Mesenteric fat pad (tissue), 1 donor: ENCODE data around the gene KIF26A. TPM values are rescaled to one million over a fixed set of nuclear protein-coding genes. Genes with fewer than 3 reads are reported as not detected.

ENCODE experiments used
- DNase-seq: peaks from one replicate; pipeline ENCODE4 v3.0.0-alpha.2; 2020; ENCODE audit warnings: low spot score
- total RNA-seq: library from RNA; stranded (reverse); fragmentation: NEBNext Ultra II Directional; extraction: Animal tissue kit (Norgen Biotek cat#: 25700); gene quantifications from one replicate; pipeline ENCODE4 v1.2.1, GENCODE V29; 2021
- donor health status: DM: yes; HTN: yes; CAD: no.

Gene KIF26A
- total RNA-seq, 1 donor from 2014 or later, result 3.2 TPM

GRCh38 chr14:104130974-104131651, 7.3 kb upstream of the KIF26A start:
- DNase-seq, result peak; percentile 83

DNA sequence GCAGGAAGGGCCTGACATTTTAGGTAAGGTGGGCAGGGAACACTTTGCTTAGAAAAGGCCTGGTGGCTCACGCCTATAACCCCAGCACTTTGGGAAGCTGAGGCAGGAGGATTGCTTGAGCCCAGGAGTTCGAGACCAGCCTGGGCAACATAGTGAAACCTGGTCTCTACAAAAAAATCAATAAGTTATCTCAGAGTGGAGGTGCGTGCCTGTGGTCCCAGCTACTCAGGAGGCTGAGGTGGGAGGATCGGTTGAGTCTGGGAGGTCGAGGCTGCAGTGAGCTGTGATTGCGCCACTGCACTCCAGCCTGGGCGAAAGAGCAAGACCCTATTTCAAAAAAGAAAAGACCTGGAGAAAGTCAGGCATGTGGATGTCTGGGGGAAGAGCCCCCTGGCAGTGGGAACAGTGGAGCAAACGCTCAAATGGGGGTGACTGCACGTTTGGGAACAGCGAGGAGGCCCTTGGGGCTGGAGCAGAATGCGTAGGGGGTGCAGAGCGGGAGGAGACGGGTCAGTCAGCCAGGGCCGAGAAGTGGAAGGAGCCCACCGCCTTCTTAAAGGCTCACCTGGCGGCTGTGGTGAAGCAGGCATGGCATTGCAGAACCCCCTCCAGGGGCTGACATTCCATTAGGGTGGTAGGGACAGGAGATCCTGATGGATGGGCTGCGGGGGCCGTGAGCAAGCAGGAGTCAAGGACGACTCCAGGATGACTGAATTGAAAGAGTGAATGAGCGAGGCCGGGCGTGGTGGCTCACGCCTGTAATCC, 6.2 kb upstream of the KIF26A start:
- peak; percentile 81 for DNase-seq

DNA sequence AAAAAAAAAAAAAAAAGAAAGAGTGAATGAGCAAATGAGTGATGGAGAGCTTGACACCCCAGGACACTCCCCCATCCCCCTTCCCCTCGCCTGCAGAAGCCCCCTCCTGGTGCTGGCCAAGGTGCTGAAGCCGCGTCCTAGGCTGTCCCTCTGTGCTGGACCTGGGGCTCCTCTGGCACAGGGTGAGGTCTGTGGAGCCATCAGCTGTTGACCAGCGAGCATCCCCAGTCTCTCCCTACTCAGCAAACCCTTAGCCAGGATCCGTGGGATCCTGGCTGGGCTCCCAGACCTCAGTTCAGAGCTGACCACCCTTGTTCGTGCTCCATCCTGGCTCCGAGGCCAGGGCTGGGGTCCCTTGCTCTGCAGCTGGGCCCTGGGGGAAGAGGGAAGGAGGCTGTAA, 5.4 kb upstream of the KIF26A start:
- DNase-seq, result peak; percentile 57

DNA sequence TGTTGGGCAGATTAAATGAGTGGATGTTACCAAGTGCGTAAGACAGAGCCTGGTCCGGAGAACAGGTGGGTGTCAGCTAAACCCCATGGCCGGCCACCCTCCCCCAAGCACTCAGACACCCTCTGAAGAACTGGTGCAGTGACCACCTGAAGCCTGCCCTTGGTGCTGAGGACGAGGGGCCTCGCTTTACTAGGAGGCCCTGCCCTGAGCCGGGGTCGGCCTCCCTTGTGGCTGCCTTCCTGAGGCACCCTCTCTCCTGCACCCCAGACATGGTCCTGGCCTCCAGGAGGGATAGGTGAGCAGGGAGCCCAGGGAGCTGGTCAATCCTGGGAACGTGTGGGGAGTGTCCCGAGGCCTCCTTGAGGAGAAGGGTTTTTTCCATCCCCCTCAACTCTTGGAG, 4.9 kb upstream of the KIF26A start:
- DNase-seq, result peak; percentile 65

- DNase-seq, result peak; percentile 74
Measured at GRCh38 chr14:104134061-104134965, 4.1 kb upstream of the KIF26A start.

- DNase-seq, result peak; percentile 82
Measured at GRCh38 chr14:104135121-104135903, 3.1 kb upstream of the KIF26A start.

DNA sequence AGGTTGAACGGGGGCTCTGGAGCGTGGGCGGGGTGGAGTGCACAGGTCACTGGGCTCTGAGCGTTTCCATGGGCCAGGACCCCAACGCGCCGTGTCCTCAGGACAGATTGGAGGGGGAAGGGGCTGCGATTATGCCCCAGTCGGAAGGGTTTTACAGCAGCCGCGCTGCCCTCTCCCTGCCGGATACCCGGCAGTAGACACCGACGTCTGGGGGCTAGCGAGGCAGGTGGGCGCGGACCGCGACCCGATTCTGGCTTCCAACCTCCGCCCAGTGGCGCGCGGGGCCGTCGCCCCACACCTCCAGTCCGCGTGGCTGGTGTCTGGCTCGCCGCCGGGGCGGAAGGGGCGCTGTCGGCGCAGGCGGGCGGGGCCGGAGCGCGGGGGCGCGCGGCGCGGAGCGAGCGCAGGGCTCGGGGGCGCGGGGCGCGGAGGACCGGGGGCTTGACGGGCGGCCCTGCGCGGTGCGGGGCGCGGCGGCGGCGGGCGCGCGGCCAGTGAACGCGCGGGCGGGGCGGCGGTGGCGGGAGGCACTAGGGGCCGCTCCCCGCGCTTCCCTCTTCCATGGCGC, 2.4 kb upstream of the KIF26A start:
- DNase-seq, result peak; percentile 88

DNA sequence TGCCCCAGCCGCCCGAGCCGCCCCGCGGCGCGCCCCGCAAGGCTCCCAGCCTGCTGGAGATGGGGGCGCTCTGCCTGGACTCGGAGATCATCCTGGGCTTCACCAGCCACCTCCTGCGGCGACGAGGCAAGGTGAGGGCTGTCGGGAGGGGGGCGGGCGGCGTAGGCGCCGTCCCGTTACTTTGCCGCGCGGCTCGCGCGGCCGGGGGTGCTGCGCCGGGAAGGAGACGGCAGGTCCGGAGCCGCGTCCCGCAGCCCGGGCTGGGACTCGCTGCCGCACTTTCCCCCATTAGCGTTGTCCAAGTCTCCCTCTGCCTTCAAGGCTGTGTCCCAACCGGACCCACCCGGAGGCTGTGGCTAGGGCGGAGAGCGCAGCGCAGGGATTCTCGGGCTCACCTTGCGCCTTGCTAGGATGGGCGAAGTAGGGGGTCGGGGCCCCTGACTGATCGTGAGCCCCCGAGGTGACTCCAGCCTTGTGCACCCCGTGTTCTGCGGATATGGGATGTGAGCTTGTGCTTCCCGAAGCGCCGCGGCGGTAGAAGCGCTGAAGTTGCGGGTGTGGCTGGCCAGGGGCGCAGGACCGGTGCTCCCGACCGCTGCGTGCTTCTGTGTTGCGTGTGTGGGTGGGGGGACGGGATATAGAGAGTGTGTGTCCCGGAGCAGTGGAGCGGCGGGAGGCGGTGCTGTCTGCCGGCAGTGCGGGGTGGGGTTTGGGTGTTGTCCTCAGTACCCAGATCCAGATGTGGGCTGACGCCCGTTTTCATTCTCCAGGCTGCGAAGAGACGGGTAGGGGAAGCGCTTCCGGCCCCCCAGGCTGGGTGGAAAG, 1.7 kb upstream of the KIF26A start:
- DNase-seq, result peak; percentile 81

DNA sequence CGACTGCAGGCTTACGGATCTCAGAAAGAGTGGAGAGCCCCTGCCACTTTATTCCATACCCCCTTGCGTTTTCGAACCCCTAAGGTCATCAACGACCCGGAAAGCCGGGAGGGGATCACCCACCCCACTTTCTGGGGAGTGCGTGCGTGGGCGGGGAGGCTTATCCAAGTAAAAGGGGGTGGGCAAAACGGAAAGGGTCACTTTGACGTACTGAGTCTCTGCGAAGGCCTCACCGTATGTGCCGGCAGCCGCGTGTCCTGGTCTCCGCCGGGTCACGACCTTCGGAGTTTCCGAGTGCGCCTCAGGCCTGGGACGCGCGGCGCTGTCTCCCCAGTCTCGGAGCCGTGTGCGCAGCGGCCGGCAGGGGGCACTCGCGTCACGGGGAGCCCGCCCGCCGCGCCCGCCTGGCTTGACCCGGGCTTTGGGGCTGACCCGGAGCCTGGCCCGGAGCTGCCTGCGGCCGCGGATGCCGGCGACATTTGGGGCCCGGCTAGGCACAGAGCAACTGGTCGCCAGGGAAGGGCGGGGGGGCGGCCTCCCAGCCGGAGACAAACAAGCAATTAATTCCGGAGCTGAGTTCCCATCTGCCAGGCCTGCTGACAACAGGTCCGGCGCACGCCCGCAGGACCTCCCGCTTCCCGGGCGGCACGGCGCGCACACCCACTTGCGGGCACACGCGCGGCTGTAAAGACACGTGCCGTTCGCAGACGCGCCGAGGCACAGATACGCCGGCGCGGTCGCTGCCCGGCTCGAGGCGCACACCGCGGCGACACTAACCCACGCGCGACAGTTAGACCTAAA, 890 bp upstream of the KIF26A start:
- DNase-seq, result peak; percentile 90

DNA sequence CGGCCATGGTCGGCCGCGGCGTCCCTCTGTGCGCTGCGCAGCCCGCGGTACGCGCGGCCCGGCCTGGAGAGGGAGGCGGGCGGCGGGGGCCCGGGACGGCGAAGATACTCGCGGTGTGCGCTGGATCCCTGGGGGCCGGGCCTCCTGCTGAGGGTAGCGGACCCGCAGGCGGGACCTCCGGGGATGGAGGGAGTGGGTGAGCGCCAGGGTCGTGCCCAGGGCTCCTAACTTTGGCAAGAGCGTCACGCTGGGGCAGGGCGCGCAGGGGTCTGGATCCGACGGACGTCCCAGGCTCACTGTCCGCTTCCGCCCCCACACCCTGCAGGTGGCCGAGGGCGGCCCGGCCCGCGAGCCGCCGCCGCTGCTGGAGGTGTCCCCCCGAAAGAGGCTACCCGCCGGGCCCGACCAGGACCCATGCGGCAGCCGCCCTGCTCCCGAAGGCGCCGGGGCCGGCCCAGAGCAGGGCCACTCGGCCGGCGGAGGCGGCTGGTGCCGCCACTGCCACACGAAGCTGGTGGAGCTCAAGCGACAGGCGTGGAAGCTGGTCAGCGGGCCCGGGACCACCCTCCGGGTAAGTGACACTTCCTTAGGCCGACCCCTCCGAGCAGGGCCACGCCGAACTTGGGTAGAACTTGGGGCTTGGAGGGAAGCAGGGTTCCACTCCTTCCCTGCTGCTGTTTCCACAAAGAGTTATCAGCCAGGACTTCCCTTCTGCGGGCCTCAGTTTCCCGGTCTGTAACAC, 502 bp downstream of the KIF26A start:
- peak; percentile 89 for DNase-seq

- DNase-seq, result peak; percentile 76
Measured at GRCh38 chr14:104139460-104140212, 1.2 kb downstream of the KIF26A start.

DNA sequence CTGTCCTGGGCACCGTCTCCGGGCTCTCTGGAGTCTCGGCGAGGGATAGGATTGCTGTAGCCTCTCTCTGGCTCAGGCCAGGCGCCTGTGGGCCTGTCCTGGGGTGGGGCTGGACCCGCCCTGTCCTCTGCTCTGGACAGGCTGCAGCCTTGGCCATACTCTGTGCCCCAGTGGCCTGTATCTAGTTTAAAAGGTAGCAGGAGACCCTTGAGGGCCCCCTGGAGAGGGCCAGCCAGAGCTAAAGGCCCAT, 1.8 kb downstream of the KIF26A start:
- peak; percentile 76 for DNase-seq

- peak; percentile 87 for DNase-seq
Measured at GRCh38 chr14:104140463-104141331, 2.3 kb downstream of the KIF26A start.

DNA sequence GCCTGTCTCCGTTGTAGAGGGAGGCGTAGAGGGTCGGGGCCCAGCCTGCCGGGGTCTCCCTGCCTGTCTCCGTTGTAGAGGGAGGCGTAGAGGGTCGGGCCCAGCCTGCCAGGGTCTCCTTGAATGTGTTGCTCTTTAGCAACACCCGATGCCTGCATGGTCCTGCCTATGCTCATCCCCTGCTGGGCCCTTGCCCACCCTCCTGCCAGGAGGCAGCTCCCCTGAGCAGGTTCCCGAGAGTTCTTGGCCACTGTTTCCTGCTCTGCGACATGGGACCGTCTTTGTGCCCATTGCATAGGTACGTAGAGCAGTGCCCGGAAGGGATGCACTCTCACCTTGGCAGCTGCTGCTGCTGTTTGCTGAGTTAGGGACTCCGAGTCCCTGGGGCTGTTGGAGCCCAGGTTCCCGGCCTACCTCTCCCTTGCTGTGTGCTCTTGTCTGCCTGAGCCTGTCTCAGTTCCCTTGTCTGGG, 3.3 kb downstream of the KIF26A start:
- DNase-seq, result peak; percentile 86

- DNase-seq, result peak; percentile 76
Measured at GRCh38 chr14:104142136-104142945, 4.0 kb downstream of the KIF26A start.
